ENCODE results near the gene XYLT1.

The XYLT1 gene

DNA sequence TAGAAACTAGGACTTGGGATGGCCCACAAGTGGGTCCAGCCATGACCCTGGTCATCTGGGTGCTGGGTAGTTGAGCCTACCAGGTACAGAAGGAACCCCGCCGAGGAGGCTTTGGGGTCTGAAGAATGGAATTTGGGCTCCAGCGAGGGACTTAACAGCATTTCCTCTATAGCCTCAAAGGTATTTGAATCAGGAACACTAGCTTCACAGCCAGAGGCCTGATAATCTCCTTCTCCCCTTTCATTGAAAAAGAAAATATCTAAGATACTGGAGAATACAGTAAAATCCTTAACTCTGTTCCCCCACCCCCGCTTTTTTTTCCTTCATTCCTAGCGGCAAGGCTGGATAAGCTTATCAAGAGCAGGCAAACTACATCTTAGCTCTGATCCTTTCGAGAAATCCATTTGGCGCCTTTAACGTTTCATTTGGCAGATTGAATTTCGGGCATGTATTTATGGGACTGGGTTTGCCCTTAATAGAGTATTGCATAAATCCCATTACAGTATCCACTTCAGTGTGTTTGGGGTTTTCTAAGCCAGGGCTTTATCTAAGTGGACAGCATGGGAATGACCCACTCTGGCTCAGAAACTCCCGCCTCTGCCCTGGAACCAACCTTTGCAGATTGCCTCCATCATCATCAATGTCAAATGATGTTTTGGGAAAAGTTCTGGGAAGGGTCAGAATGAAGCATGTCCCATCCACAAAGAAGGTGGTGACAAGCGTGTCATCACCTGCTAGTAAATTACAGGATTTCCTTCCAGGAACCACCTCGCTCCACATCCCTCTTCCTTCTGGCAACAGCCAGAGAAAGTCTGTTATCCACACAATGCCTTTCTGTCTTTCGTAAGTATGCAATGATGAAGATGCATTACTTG, 36.9 kb downstream of the XYLT1 start:
- Mint-ChIP-seq H3K9me3 (no peaks in the 10 kb centered on the region), H3K27ac (peak overlapping the region; percentile 30), H3K36me3 (peaks cover 67% of the 10 kb centered on the region), H3K27me3 (no peaks in the 10 kb centered on the region), H3K4me1 (peaks cover 47% of the 10 kb centered on the region), H3K4me3 (no peak overlapping the region)
- no peak for ATAC-seq

DNA sequence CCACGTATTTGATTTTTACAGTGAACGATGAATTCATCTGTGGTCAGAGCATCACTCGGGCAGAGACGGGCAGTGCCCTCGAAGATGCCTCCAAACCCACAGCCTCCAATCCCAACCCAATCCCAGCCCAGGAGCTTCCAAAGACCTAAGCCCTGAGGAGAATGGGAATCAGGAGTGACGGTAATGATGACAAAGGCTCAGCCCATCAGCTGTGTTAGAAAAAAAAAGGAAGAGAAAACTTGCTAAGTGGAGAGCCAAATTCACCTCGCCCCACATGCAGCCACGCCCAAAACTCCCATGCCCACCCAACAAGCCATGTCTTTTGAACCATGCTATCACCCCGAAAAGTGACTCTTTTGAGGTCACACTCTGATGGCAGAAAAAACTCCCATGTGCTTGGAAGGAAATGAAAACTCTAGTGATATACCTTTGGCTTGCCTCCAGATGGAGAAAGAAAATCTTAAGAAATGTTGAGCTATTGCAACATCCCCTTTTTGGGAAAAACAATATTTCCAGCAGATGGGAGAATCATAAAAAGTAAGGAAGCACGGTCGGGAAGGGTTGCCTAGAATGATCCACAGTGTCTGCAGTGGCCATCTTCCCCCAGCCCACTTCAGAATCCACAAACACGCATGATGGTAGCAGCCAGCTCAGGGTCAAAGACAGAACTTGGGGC, 37.7 kb downstream of the XYLT1 start:
- peaks cover 60% of the 10 kb centered on the region for H3K36me3 Mint-ChIP-seq
- no peak overlapping the region for H3K4me3 Mint-ChIP-seq
- no peak overlapping the region for H3K27ac Mint-ChIP-seq
- H3K9me3 Mint-ChIP-seq, result no peaks in the 10 kb centered on the region
- no peaks in the 10 kb centered on the region for H3K27me3 Mint-ChIP-seq
- ATAC-seq, result no peak
- H3K4me1 Mint-ChIP-seq, result peaks cover 39% of the 10 kb centered on the region

DNA sequence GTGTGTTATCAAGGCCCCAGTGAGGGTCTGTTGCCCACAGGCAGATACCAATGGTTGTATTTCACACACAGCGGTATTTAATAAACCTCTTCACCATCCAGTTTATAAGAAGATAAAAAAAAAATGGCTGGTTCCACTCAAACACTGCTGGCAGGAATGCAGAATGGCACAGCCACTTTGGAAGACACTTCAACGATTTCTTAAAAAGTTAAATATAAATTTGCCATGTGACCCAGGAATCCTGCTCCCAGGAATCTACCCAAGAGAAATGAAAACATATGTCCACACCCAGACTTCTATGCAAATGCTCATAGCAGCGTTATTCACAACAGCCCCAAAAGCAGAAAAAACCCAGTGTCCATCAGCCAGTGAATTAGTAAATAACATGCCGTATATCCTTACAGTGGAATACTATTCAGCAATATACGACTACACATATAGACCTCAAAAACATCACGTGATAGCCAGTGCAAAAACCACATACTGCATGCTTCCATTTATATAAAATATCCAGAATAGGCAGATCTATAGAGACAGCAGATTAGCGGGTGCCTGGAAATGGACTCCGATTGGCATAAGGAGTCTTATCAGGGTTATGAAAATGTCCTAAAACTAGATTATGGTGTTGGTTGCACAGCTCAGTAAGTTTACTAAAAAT, 38.7 kb downstream of the XYLT1 start:
- Mint-ChIP-seq H3K4me1 (peaks cover 38% of the 10 kb centered on the region), H3K4me3 (no peak overlapping the region), H3K27me3 (no peaks in the 10 kb centered on the region), H3K36me3 (peaks cover 51% of the 10 kb centered on the region), H3K27ac (no peak overlapping the region), H3K9me3 (no peaks in the 10 kb centered on the region)
- ATAC-seq, result no peak

DNA sequence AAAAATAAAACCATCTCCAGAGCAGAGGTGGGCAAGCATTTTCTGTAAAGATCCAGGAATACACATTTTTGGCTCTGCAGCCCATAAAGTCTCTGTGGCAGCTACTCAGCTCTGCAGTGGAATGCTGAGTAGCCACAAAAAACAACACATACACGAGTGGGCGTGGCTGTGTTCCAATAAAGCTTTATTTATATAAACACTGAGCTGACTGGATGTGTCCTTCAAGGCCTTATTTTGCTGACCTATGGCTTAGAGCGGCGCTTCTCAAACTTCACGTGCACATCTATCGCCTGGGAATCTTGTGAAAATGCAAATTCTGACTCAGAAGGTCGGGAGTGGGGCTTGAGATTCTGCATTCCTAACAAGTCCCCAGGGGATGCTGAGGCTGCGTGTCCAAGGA, 39.7 kb downstream of the XYLT1 start:
- Mint-ChIP-seq H3K4me1 (peaks cover 44% of the 10 kb centered on the region), H3K27me3 (no peaks in the 10 kb centered on the region), H3K36me3 (peaks cover 48% of the 10 kb centered on the region), H3K4me3 (no peak overlapping the region), H3K27ac (no peak overlapping the region), H3K9me3 (no peaks in the 10 kb centered on the region)
- no peak for ATAC-seq

DNA sequence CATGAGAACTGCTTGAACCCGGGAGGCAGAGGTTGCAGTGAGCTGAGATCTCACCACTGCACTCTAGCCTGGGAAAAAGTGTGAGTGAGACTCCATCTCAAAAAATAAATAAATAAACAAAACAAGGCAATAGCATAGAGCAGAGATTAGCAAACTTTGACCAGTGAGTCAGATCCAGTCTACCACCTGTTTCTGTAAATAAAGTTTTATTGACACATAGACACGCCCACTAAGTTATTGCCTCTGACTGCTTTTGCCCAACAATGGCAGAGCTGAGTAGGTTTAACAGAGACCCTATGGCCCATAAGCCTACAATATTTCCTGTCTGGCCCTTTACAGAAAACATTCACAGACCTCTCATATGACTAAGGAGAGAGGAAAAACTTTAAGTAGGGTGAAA, 44.3 kb downstream of the XYLT1 start:
- H3K36me3 Mint-ChIP-seq, result peaks cover 30% of the 10 kb centered on the region
- peaks cover 27% of the 10 kb centered on the region for H3K4me1 Mint-ChIP-seq
- ATAC-seq, result no peak
- H3K9me3 Mint-ChIP-seq, result no peaks in the 10 kb centered on the region
- no peak overlapping the region for H3K27ac Mint-ChIP-seq
- no peak overlapping the region for H3K4me3 Mint-ChIP-seq
- no peaks in the 10 kb centered on the region for H3K27me3 Mint-ChIP-seq

DNA sequence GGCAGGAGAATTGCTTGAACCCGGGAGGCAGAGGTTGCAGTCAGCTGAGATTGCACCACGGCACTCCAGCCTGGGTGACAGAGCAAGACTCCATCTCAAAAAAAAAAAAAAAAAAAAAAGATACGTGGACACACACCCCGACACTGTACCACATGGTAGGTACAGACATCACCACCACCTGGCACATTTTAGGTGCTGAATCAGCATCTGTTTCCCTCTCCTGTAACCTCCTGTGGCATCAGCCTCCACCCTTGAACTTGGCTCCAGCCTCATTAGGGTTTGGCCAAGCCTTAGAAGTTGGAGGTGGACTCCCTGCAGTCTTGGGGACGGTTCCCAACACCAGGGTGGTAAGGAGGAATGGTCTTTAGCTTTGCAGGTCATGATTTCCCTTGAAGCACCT, 46.0 kb downstream of the XYLT1 start:
- Mint-ChIP-seq H3K4me1 (peaks cover 26% of the 10 kb centered on the region), H3K36me3 (peaks cover 26% of the 10 kb centered on the region), H3K9me3 (no peaks in the 10 kb centered on the region), H3K27ac (no peak overlapping the region), H3K4me3 (no peak overlapping the region), H3K27me3 (no peaks in the 10 kb centered on the region)
- ATAC-seq, result no peak

DNA sequence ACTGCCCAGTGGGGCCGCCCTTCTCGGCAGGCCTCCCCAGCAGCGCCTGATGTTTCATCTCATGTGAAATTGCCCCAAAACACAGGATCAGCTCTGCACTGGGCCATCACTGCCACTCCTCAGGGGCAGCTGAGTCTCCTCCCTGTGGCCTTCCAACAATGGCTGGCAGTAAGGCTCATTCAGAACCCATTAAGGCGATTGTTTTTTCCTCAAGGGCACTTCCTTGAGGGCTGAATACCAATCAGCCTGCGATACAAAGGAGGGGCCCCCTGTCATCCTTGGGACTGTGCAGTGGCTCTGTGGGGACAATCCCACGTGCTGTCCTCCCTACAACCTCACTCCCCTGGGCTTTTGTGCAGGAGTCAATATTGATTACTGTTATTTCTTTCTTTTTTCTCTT, 47.5 kb downstream of the XYLT1 start:
- H3K4me1 Mint-ChIP-seq, result peaks cover 26% of the 10 kb centered on the region
- H3K27me3 Mint-ChIP-seq, result no peaks in the 10 kb centered on the region
- no peak overlapping the region for H3K4me3 Mint-ChIP-seq
- H3K36me3 Mint-ChIP-seq, result peaks cover 26% of the 10 kb centered on the region
- H3K9me3 Mint-ChIP-seq, result no peaks in the 10 kb centered on the region
- H3K27ac Mint-ChIP-seq, result no peak overlapping the region
- no peak for ATAC-seq

DNA sequence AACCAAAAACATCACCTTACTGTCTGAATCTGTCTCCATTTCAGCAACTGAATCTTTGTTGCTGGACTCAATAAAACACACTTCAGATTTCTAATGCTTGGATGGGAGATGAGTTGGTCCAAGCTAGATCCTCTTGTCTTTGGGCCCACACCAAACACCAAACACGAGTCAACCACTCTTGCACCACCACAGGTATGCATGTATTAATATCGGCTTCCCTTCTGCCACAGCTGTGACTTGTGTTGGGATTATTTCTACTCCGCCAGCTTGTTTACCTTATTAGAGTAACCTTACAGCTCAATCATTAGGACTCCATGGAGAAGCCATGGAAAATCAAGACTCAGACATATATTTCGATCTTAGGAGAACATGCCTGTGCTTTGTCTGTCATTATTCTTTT, 49.9 kb downstream of the XYLT1 start:
- H3K4me1 Mint-ChIP-seq, result peaks cover 38% of the 10 kb centered on the region

DNA sequence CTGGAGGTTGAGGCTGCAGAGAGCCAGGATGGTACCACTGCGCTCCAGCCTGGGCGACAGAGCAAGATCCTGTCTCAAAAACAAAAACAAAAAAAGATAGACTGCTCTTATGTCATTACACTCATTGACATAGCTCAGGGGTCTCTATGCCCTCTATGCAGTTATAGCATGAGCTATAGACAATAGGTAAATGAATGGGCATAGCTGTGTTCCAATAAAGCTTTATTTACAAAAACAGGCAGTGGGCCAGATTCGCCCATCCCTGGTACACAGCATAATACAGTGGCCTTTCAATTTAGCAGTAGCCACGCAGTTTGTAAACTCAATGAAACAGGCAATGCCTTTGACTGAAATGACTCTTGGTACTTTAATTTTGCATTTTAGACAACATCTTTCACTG, 51.5 kb downstream of the XYLT1 start:
- peaks cover 52% of the 10 kb centered on the region for H3K4me1 Mint-ChIP-seq
- peaks cover 5% of the 10 kb centered on the region for H3K9me3 Mint-ChIP-seq
- no peak overlapping the region for H3K4me3 Mint-ChIP-seq
- no peak for ATAC-seq
- peak overlapping the region; percentile 30 for H3K27ac Mint-ChIP-seq
- no peaks in the 10 kb centered on the region for H3K27me3 Mint-ChIP-seq
- H3K36me3 Mint-ChIP-seq, result peaks cover 20% of the 10 kb centered on the region

More for the DNA sequence above, 49.9 kb downstream of the XYLT1 start:
- Mint-ChIP-seq H3K9me3 (peaks cover 5% of the 10 kb centered on the region), H3K27me3 (no peaks in the 10 kb centered on the region), H3K36me3 (peaks cover 27% of the 10 kb centered on the region), H3K27ac (peak overlapping the region; percentile 19), H3K4me3 (no peak overlapping the region)
- no peak for ATAC-seq

DNA sequence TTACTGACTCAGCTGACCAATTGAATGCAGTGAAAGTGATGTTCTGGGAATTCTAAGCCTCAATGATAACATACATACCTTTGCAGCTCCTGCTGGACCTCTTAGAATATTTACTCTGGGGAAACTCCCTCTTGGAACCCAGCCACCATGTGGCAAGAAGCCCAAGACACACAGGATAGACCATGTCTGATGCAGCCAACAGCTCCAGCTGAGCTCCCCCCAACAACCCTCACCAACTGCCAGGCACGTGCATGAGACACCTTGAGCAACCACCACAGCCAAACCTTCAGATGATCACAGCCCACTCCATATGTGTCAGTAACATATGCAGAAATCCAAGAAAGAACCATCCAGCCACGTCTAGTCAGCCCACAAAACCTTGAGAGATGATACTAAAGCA, 53.0 kb downstream of the XYLT1 start:
- peaks cover 54% of the 10 kb centered on the region for H3K4me1 Mint-ChIP-seq
- H3K27ac Mint-ChIP-seq, result peak overlapping the region; percentile 98
- no peak for ATAC-seq
- H3K9me3 Mint-ChIP-seq, result peaks cover 5% of the 10 kb centered on the region
- H3K36me3 Mint-ChIP-seq, result peaks cover 8% of the 10 kb centered on the region
- H3K27me3 Mint-ChIP-seq, result no peaks in the 10 kb centered on the region
- H3K4me3 Mint-ChIP-seq, result peak overlapping the region; percentile 24

DNA sequence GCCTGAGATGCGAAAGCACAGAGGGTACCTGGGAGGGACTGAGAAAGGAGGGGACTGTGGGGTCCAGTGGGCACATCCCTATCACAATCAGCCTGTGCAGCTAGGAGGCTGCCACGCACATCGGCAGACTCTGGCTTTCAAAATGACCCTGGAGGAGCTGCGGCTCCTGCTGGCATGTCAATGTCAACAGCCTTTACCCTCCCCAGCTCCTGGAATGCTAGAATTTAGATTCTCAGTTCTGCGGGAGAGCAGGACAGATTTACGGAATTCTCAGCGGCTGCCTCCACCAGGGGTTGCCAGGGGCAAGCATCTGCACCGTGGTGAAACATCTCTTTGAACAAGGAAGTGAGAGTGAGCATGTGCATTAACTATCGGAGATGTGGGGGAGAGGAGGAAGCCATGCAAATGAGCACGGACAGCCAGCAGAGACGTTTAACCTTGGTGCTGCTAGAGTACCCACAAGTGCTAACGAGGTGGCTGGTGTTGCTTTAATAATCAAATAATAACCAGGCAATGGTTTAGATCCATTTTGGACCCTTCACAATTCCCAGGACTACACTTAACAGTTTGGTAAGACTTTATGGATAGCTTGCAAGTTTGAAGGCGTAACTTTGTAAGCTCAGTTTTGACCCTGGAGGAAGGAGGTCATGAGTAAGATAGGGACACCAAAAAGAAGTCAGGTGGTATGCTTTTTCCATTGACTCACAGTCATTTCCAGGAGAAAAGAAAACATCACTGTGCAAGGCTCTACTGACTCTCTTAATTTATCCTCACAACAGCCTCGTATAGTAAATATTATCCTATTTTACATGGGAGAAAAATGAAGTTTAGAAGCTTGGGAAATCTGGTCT, 54.1 kb downstream of the XYLT1 start:
- Mint-ChIP-seq H3K36me3 (peaks cover 13% of the 10 kb centered on the region), H3K27ac (peak overlapping the region; percentile 98), H3K4me1 (peaks cover 56% of the 10 kb centered on the region), H3K4me3 (peak overlapping the region; percentile 57), H3K9me3 (peaks cover 5% of the 10 kb centered on the region), H3K27me3 (no peaks in the 10 kb centered on the region)
- peak; percentile 97 for ATAC-seq

DNA sequence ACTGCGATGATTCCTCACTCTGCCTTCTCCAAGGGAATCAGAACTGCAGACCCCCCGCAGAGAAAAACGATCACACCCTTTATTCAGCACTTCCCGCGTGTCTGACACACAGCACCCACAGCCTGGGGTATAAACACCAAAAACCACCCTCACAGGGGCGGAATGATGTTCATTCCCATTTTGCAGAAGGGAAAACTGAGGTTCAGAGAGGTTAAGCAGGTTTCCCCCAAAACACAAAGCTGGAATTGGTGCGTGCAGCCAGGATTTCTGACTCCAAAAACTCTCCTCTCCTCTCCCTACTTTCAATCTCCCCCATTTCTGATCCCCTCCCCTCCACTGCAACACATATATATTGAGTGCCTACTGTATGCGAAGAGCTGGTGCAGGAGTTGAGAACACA, 55.8 kb downstream of the XYLT1 start:
- peaks cover 13% of the 10 kb centered on the region for H3K36me3 Mint-ChIP-seq
- H3K9me3 Mint-ChIP-seq, result peaks cover 5% of the 10 kb centered on the region
- peaks cover 67% of the 10 kb centered on the region for H3K4me1 Mint-ChIP-seq
- peak overlapping the region; percentile 98 for H3K27ac Mint-ChIP-seq
- H3K4me3 Mint-ChIP-seq, result peak overlapping the region; percentile 72
- ATAC-seq, result no peak
- H3K27me3 Mint-ChIP-seq, result no peaks in the 10 kb centered on the region

DNA sequence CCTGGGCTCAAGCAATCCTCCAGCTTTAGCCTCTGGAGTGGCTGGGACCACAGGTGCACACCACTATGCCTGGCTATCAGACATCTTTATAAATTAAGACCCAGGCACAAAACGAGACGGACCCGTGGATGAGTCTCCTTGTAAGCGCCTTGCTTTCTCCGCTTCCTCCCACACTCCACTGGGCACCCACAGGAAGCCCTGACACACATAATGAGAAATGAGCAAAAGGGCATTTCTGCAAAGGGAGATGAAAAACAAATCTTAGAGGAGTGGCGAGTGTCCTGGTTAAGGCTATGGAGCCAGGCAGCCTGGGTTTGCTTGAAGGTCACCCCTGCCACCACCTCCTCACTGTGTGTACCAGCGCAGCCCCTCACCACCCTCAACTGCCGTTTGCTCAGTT, 56.3 kb downstream of the XYLT1 start:
- Mint-ChIP-seq H3K36me3 (peaks cover 13% of the 10 kb centered on the region), H3K4me3 (peak overlapping the region; percentile 72), H3K27me3 (no peaks in the 10 kb centered on the region), H3K27ac (peak overlapping the region; percentile 98), H3K9me3 (peaks cover 5% of the 10 kb centered on the region), H3K4me1 (peaks cover 70% of the 10 kb centered on the region)
- ATAC-seq, result peak; percentile 79

DNA sequence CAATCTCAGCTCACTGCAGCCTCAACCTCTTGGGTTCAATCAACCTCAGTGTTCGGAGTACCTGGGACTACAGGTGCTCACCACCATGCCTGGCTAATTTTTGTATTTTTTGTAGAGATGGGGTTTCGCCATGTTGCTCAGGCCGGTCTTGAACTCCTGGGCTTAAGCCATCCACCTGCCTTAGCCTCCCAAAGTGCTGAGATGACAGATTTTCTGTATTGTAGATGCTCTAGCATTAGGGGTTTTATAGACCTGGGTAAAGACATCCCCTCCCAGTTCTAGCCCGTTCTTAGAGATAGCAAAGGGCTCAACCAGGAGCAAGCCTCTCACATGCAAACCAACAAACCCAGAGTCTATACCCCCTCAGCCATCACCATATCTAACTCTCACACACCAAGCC, 57.3 kb downstream of the XYLT1 start:
- Mint-ChIP-seq H3K4me1 (peaks cover 78% of the 10 kb centered on the region), H3K9me3 (peaks cover 5% of the 10 kb centered on the region), H3K27ac (peak overlapping the region; percentile 98), H3K36me3 (peaks cover 13% of the 10 kb centered on the region), H3K4me3 (no peak overlapping the region), H3K27me3 (no peaks in the 10 kb centered on the region)
- no peak for ATAC-seq

DNA sequence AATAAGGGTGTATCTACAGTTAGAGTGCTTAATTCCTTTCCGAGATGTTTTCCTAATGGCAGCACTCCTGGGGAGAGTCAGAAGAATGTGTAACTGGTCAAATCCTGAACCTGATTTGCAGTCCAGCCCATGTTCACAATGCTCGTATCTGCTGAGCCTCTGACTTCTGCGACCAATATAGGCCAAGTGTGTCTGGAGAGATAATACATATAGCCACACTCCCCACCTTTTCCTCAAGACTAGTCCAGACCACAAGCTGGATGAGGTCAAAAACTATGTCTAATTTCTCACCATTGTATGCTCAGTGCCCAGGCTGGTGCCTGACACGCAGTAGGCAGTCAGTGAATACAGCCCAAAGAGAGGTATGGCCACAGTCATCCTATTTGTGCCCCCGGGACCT, 58.0 kb downstream of the XYLT1 start:
- H3K4me1 Mint-ChIP-seq, result peaks cover 79% of the 10 kb centered on the region
- peak overlapping the region; percentile 98 for H3K27ac Mint-ChIP-seq

More for the DNA sequence above, 58.0 kb downstream of the XYLT1 start:
- Mint-ChIP-seq H3K9me3 (peaks cover 3% of the 10 kb centered on the region), H3K36me3 (peaks cover 11% of the 10 kb centered on the region), H3K27me3 (no peaks in the 10 kb centered on the region), H3K4me3 (no peak overlapping the region)
- no peak for ATAC-seq

Data from stimulated activated memory B cell treated with anti-CD40 and anti-IgM and Interleukin-4, amounts not matched to agents 10 μg/mL and 1 μg/mL and 100 μg/mL, for 72 hours (primary cell).